Middle frontal gyrus (tissue), 1 donor: ENCODE results near the gene SQSTM1.

Source experiments
- DNase-seq: peaks from one replicate; pipeline ENCODE4 v3.0.0-alpha.2; 2015; ENCODE audit warnings: low spot score; ENCODE audit errors: extremely low spot score

SQSTM1 gene

DNA sequence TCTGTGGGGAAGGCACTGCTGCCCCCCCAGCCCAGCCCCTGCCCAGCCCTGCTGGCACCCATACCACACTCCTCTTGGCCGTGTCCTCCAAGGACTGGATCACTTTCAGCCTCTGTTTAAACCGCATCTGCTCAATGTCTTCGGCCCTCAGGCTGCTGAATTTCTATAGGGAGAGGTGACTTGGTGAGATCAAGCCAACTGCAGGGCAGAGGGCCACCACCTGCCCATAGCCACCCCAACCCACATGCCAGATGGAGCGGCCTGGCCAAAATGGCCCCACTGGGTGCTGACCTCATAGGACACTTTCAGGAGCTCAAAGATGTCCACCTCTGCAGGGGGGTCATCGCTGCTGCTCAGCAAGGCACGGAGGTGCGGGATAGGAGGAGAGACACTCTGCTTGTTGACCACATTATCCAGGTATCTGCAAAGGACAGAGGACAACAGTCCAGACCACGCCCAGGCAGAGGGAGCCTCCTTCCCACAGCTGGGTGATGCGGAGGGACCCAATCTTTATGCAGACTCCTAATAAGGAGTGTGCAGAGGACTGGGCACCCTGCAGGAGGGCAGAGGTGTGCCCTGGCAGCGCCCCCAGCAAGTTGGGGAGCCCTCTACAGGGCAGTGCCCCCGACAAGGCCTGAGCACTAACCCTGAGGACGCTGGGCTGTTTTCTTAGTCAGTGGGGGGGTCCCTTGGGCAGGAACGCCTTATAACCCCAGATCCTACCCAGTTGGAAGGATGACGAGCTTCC, 52.3 kb downstream of the SQSTM1 start:
- DNase-seq: no peak

GRCh38 chr5:179873588-179874110, 52.9 kb downstream of the SQSTM1 start:
- no peak for DNase-seq

DNA sequence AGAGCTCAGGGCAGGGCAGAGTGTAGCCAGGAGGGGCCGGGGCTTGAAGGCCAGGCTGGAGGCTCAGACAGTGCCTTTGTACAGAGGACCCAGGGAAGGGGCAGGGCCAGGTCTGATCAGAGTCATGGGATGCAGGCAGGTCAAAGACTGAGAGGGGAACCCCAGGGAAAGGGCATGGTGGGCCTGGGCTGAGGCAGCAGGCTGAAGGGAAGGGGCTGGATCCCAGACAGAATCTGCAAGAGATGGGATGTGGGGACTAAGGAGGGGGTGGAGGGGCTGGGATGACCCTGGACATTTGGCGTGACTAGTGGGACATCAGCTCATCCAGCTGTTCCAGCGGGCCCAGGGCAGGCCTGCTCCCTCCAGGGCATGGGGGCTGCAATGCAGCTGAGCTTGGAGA, 53.4 kb downstream of the SQSTM1 start:
- no peak for DNase-seq

DNA sequence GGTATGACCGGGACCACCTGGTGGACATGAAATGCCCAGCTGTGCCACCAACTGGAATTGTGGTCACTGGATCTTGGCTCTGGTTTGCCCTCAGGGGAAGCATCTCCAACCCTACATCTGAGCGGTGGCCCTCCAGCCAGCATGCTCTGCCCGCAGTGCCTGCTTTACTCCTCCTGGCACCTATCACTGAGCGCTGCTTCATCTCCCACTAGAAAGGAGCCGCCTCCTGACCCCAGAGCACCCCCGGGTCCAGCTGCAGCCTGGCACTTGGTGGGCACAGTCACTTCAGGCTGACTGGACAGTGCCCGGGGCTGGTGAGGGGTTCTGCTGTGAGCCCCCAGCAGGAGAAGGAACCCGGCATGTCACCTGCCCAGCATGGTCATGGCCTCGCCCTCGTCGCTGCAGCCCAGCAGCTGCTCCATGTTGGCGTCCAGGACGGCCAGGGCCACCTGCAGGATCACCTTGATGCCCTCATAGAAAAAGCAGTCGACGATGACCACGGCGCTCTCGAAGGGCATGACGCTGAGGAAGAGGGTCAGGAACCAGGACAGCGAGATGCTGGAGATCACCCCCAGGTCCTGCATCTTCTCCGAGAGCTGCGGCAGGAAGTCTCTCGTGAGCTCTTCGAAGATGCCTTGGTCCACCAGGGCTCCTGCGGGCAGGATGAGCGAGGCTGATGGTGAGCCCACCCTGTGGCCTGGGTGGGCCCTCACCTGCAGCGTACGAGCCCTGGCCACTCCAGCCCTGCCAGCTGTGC, 54.0 kb downstream of the SQSTM1 start:
- no peak for DNase-seq

GRCh38 chr5:179875741-179876609, 55.3 kb downstream of the SQSTM1 start:
- no peak for DNase-seq

- DNase-seq: no peak
Measured at GRCh38 chr5:179876610-179876952, 55.9 kb downstream of the SQSTM1 start.

- DNase-seq: no peak
Measured at GRCh38 chr5:179878222-179879002, 57.7 kb downstream of the SQSTM1 start.

- DNase-seq: no peak
Measured at GRCh38 chr5:179879003-179879689, 58.4 kb downstream of the SQSTM1 start.

DNA sequence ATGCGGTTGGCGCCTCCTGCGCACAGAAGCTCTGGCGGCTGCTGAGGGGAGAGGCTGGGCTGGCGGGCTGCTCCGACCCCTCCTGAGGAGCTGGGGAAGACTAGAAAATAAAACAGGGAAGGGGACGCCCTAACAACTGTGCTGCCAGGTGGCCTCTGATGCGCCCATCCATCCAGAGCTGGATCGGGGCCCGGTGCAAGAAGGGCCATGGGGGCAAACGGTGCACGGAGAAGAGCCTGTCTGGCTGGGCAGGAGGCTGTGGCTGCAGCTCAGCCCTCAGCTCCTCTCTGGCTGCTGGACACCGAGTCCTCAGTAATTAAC, 58.9 kb downstream of the SQSTM1 start:
- no peak for DNase-seq

GRCh38 chr5:179880066-179880650, 59.5 kb downstream of the SQSTM1 start:
- DNase-seq: no peak

- DNase-seq: no peak
Measured at GRCh38 chr5:179880848-179881590, 60.3 kb downstream of the SQSTM1 start.

GRCh38 chr5:179882338-179882737, 61.6 kb downstream of the SQSTM1 start:
- DNase-seq: no peak

GRCh38 chr5:179883163-179883562, 62.5 kb downstream of the SQSTM1 start:
- DNase-seq: no peak

DNA sequence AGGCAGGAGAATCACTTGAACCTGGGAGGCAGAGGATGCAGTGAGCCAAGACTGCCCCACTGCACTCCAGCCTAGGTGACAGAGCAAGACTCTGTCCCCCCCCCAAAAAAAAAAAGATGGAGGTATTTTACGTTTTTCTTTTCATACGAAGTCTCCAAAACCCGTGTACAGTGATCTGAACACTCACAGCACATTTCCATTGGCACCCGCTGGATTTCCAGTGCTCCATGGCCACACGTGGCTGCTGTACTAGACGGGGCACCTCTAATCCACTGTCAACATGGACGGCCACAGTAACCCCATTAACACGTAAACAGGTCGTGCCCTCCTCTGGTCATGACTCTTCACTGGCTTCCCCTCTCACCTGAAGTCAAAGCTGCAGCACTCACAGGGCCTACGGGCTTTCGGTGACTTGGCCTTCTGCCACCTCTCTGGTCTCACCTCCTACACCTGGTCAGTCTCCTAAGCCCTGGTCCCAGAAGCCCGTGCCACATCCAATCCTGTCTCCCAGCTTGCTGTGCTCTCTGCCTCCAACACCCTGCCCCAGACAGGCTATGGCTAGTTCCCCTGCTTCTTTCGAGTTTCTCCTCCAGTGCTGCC, 64.9 kb downstream of the SQSTM1 start:
- DNase-seq: no peak

DNA sequence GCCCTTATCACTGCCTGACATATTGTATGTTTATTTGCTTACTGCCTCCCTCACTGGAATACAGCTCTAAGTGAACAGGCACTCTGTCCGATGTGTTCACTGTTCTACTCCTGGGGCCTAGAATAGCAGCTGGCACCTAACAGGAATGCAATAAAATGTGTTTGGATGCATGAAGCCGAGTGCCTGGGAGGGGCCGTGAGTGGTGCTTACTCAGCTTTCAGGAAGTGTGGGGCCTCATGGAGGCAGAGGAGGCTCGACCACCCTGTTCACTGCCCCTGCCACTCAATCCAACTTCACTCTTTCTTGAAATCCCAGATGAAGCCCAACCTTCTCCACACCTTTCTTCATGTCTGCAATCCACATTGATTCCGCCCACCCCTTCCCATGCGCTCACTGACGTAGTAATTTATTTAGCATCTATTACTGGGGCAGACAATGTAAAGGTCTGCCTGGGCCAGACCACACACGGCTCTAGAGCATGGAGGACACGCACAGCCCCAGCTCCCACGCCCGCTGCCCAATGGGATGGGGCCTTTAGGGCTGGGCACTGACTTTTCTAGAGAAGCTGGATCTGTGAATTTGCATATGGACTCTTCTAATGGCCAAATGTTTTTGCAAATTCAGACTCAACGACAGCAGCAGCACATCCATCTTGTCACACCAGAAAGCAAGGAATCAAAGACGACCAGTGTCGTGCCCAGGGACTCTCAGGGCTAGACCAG, 65.6 kb downstream of the SQSTM1 start:
- DNase-seq: no peak

- no peak for DNase-seq
Measured at GRCh38 chr5:179887095-179887494, 66.4 kb downstream of the SQSTM1 start.
